Natural killer cell treated with Interleukin-12 subunit alpha and Interleukin-12 subunit beta and Interleukin-15 and Interleukin-18, amount 100 ng/mL, for 72 hours (primary cell): ENCODE data around the gene PFDN1. TPM values are rescaled to one million over a fixed set of nuclear protein-coding genes. Genes with fewer than 3 reads are reported as not detected.

Experiments
- ATAC-seq, 2 donors: fragments of 150-1000 bp; cut with Tn5 transposase in 1 of 2; sonication (Bioruptor Pico), chemical (Tn5 transposase) in 1 of 2; 2 replicates each; pipeline ENCODE4 v1.10.0; 2021
- DNase-seq: peaks from one replicate; pipeline ENCODE4 v3.0.0; 2022; ENCODE audit warnings: low spot score
- H3K27ac Mint-ChIP-seq, 2 donors: 1 replicate in 1 of 2; 2 replicates in 1 of 2; pipeline ENCODE4 v1.8.0; 2022; ENCODE audit warnings: mixed read lengths in 2 of 2, mild to moderate bottlenecking in 1 of 2, moderate library complexity in 1 of 2
- H3K27me3 Mint-ChIP-seq, 2 donors: 1 replicate in 1 of 2; 2 replicates in 1 of 2; pipeline ENCODE4 v1.8.0; 2022; ENCODE audit warnings: mixed read lengths in 2 of 2
- H3K36me3 Mint-ChIP-seq: one replicate; pipeline ENCODE4 v1.8.0; 2022; ENCODE audit warnings: mixed read lengths
- H3K4me1 Mint-ChIP-seq, 2 donors: 1 replicate in 1 of 2; 2 replicates in 1 of 2; pipeline ENCODE4 v1.8.0; 2022; ENCODE audit warnings: low read depth in 2 of 2, mixed read lengths in 2 of 2, mild to moderate bottlenecking in 1 of 2
- H3K4me3 Mint-ChIP-seq: one replicate; pipeline ENCODE4 v1.8.0; 2022; ENCODE audit warnings: mixed read lengths
- H3K9me3 Mint-ChIP-seq: 2 replicates; pipeline ENCODE4 v1.8.0; 2022; ENCODE audit warnings: mixed read lengths
- total RNA-seq, 2 donors: library from RNA; stranded (reverse); gene quantifications; one replicate each; pipeline ENCODE4 v1.2.3, GENCODE V29; 2022

The PFDN1 gene
- total RNA-seq, 2 donors from 2014 or later: 49.8 to 62.2 TPM

DNA sequence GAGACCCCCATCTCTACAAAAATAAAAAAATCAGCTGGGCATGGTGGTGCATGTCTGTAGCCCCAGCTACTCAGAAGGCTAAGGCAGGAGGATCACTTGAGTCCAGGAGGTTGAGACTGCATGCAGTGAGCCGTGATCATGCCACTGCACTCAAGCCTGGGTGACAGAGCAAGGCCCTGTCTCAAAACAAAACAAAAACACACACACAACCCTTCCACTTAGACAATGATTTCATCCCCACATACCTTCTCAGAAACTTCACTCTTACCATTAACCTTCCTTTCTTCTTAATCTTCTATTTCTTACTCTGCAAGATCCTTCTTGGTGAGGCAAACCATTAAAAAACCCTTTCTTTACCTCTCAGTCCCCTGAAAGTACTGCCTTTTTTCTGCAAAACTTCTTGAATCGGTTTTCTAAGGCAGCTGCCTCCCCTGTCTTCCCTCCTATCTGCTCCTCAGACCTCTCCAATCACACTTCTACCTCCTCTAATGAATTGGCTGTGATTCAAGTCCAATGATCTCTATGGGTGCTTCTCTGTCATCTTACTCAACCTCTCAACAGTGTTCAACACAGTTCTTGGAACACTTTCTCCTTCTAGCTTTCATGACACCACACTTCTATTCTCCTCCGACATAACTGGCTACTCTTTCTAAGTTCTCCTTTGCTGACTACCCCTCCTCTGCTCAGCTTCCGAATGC lies 47.3 kb downstream of the PFDN1 start:
- no peak for ATAC-seq
- Mint-ChIP-seq H3K4me3 (no peak overlapping the region), H3K27ac (no peak overlapping the region), H3K27me3 (no peaks in the 10 kb centered on the region), H3K36me3 (peaks cover 13% of the 10 kb centered on the region), H3K4me1 (peaks cover 32 to 40% of the 10 kb centered on the region in 2 donors), H3K9me3 (no peaks in the 10 kb centered on the region)
- DNase-seq: no peak

DNA sequence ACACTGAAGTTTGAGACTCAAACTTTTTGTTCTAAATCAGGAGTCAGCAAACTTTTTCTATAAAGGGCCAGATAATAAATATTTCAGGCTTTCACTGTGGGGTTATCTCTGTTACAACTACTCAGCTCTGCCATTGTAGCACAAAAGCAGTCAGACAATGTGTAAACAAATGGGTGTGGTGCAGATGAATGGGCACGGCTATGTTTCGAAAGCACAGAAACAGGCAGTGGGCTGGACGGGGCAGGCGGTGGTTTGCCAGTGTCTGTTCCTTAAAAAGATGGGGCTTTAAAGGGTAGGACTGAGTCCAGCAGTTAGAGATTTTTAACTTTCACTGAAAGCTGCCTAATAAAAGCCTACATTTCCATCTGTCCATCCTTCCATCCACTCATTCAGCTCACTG lies 48.9 kb downstream of the PFDN1 start:
- DNase-seq: no peak
- Mint-ChIP-seq H3K27ac (no peak overlapping the region), H3K9me3 (no peaks in the 10 kb centered on the region), H3K4me1 (peaks cover 38 to 40% of the 10 kb centered on the region in 2 donors), H3K36me3 (peaks cover 18% of the 10 kb centered on the region), H3K4me3 (no peak overlapping the region), H3K27me3 (no peaks in the 10 kb centered on the region)
- no peak for ATAC-seq

DNA sequence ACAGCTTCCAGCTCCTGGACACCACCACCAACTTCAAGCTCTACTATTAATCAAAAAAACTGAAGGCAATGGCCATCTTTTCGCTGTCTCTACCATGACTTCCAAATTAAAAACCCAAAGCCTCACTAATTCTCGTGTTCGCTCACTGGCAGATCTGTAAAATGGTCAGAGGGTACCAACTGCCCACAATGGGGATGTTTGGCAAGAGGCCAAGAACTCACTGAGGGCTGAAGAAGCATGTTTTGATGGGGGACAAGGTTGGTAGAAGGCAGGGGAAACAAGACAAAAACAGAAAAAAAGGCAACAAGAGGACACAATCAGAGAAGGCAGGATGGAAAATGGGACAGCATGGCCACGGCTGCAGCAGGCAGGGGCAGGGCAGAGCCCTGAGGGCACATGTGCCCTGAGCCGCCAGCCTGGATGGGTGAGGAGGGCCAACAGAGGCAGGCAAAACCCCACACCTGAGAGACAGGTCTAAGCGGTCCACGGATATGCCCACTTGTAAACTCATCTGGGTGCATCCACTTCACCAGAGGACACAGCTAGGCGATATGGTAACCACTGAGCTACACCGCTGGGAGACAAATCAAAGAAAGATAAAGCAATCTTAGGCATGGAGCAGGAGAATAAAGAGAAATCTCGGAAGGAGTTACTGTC lies 50.3 kb downstream of the PFDN1 start:
- no peaks in the 10 kb centered on the region for H3K9me3 Mint-ChIP-seq
- no peak for DNase-seq
- H3K27me3 Mint-ChIP-seq: no peaks in the 10 kb centered on the region
- peaks cover 31 to 34% of the 10 kb centered on the region in 2 donors for H3K4me1 Mint-ChIP-seq
- peaks cover 10% of the 10 kb centered on the region for H3K36me3 Mint-ChIP-seq
- peak overlapping the region; percentile 71 for H3K4me3 Mint-ChIP-seq
- ATAC-seq: no peak
- peak overlapping the region; percentile 88 to 94 for H3K27ac Mint-ChIP-seq

DNA sequence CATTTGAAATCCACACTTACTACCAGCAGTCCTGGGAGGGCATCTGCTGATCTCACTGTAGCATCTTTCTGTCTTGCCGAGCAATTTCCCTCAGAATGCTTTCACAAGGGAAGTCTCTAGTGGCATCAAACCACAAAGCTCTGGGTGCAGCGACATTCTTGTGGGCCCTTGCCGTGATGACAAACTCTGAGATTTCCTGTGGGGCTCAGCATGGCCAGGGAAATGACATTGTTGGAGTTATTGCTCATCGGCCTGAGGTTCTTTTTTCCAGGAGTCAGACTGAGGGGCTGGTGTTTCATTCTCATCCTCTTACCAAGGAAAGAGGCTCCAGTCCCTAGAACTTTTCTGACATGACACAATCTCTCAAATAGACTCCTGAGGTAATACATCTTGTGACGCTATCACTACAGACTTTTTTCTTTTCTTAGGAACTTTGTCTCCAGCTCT lies 51.4 kb downstream of the PFDN1 start:
- Mint-ChIP-seq H3K27ac (peak overlapping the region; percentile 88 to 94), H3K27me3 (no peaks in the 10 kb centered on the region), H3K9me3 (no peaks in the 10 kb centered on the region), H3K4me1 (peaks cover 27 to 34% of the 10 kb centered on the region in 2 donors), H3K36me3 (peaks cover 6% of the 10 kb centered on the region), H3K4me3 (peak overlapping the region; percentile 71)
- DNase-seq (peak; percentile 75), ATAC-seq (peak; percentile 91 to 95)

DNA sequence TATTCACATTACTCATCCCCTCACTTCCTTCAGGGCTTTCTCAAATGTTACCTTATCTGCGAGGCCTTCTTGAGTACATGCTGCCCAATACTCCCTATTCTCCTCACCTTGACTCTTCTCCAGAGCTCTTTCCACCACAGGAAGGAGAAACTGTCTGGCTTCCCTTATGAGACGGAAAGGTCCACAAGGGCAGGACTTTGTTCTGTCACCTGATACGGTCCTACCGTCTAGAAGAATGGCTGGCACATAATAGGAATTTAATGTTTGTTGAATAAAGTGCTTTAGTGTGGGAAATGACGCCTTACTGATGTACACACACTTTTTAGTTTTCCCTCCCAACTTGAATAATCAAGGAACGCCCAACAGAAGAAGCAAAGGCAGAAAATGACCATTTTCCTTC lies 52.5 kb downstream of the PFDN1 start:
- H3K27me3 Mint-ChIP-seq: no peaks in the 10 kb centered on the region
- H3K9me3 Mint-ChIP-seq: no peaks in the 10 kb centered on the region
- DNase-seq: no peak
- peak overlapping the region; percentile 44 for H3K4me3 Mint-ChIP-seq
- peak overlapping the region; percentile 11 to 64 for H3K27ac Mint-ChIP-seq
- peaks cover 6% of the 10 kb centered on the region for H3K36me3 Mint-ChIP-seq
- ATAC-seq: no peak
- H3K4me1 Mint-ChIP-seq: peaks cover 27 to 36% of the 10 kb centered on the region in 2 donors

DNA sequence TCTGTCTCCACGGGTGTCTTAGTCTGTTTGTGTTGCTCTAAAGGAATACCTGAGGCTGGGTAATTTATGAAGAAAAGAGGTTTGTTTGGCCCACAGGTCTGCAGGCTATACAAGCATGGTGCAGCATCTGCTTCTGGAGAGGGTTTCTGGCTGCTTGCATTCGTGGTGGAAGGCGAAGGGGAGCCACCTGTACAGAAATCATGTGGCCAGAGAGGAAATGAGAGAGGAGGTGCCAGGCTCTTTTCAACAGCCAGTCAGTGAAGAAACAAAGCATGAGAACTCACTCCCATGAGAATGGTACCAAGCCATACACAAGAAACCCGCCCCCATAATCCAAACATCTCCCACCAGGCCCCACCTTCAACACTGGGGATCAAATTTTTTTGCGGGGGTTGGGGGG lies 53.4 kb downstream of the PFDN1 start:
- DNase-seq: no peak

DNA sequence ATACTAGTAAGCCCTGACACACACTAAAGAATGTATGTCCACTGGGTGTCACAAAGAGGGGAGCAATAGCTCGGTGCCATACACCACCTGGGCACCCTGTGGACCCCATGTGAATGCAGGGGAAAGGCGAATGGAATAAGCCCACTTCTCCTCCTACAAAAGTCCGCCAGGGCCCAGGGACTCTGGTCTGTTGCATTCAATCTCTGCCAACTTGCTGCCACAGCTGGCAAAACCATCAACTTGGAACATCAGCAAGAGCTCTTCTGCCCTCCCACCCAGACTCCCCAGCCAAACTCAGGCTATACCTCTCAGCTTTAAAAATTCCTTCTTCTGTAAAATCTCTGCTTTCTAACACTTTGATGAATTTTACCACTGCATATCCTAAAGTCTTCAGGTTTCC lies 54.5 kb downstream of the PFDN1 start:
- Mint-ChIP-seq H3K9me3 (no peaks in the 10 kb centered on the region), H3K4me3 (no peak overlapping the region), H3K27me3 (no peaks in the 10 kb centered on the region), H3K36me3 (peaks cover 6% of the 10 kb centered on the region), H3K4me1 (peaks cover 37 to 46% of the 10 kb centered on the region in 2 donors), H3K27ac (no peak overlapping the region)
- DNase-seq (no peak), ATAC-seq (no peak)

More for the DNA sequence above, 53.4 kb downstream of the PFDN1 start:
- H3K4me1 Mint-ChIP-seq: peaks cover 35 to 45% of the 10 kb centered on the region in 2 donors
- H3K27me3 Mint-ChIP-seq: no peaks in the 10 kb centered on the region
- H3K9me3 Mint-ChIP-seq: no peaks in the 10 kb centered on the region
- peaks cover 6% of the 10 kb centered on the region for H3K36me3 Mint-ChIP-seq
- H3K27ac Mint-ChIP-seq: no peak overlapping the region
- H3K4me3 Mint-ChIP-seq: peak overlapping the region; percentile 3
- ATAC-seq: no peak

DNA sequence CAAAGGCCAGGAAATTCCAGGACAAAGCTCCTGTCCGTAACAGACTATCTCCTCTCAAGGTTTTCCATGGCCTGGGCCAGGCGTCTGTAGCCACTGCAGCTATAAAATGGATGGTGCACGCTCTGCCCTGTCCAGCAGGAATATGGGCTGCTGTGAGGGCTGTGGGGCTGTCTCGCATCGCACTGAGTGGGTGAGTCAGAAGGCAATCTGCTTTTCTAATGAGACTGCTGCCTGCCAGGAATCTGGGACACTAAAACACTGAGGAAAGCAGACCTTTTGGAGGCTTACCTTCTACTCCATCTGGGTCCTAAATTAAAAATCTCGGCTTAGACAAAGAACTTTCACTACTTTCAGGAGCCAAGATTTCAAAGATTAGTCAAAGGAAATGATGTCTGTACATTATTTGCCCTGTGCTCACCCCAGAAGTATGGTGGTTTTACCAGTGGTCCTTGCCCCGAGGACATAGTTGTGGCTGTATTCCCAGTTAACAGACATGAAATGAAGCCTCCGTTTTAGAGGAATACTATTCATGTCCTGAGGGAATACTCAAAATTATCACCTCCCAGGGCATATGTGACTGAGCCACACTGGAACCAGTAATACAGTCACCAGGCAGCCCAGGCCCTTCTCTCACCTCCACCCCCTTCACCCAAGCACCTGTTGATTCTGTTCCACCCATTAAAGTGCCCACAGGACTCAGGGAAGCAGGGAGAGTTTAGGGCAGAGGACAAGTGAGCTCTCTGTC lies 56.4 kb downstream of the PFDN1 start:
- Mint-ChIP-seq H3K27me3 (no peaks in the 10 kb centered on the region), H3K4me1 (peaks cover 24 to 33% of the 10 kb centered on the region in 2 donors), H3K4me3 (no peak overlapping the region), H3K27ac (no peak overlapping the region), H3K9me3 (no peaks in the 10 kb centered on the region), H3K36me3 (peaks cover 6% of the 10 kb centered on the region)
- DNase-seq (no peak), ATAC-seq (no peak)

DNA sequence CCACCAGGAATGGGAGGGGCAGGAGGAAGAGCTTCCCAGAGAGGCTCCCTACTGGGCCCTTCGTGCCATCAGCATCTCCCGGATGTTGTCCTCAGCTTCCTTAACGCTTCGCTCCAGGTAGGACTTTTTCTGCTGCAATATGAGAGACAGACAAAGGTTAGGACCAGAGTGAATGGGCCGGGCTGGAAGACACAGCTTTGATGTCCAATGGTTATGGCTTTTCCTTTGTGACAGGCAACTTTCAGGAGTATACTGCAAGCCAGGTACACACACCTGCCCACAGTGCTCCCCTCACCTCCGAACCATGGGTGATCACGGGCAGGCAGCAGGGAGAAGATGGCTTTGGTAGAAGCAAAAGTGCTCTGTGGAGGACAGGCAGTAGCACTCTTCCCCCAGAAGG lies 57.0 kb downstream of the PFDN1 start:
- Mint-ChIP-seq H3K36me3 (peaks cover 6% of the 10 kb centered on the region), H3K27ac (no peak overlapping the region), H3K9me3 (no peaks in the 10 kb centered on the region), H3K27me3 (no peaks in the 10 kb centered on the region), H3K4me1 (peaks cover 21 to 28% of the 10 kb centered on the region in 2 donors), H3K4me3 (no peak overlapping the region)
- ATAC-seq: no peak
- no peak for DNase-seq

DNA sequence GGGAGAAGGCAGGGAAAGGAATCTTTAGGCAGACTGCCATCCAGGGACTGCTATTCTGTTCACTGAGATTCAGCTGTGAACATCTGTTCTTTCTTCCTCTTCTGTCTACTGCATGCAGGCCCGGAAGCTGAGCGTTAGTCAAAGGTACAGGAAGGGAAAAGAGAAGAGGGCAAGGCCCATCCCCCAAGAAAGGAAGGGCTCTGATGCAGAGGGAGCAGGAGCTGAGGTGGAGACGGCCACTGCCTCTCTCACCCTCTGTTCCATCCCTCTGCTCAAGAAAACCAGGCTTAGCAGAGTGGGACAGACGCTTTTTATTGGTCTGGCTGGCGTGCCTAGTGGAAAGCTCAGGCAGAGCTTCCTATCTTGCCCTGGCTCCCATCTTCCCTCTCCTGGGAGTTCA lies 57.6 kb downstream of the PFDN1 start:
- Mint-ChIP-seq H3K9me3 (no peaks in the 10 kb centered on the region), H3K27ac (peak overlapping the region; percentile 54 to 76), H3K4me3 (no peak overlapping the region), H3K4me1 (peaks cover 17 to 24% of the 10 kb centered on the region in 2 donors), H3K36me3 (peaks cover 4% of the 10 kb centered on the region), H3K27me3 (no peaks in the 10 kb centered on the region)
- no peak for DNase-seq
- no peak for ATAC-seq

DNA sequence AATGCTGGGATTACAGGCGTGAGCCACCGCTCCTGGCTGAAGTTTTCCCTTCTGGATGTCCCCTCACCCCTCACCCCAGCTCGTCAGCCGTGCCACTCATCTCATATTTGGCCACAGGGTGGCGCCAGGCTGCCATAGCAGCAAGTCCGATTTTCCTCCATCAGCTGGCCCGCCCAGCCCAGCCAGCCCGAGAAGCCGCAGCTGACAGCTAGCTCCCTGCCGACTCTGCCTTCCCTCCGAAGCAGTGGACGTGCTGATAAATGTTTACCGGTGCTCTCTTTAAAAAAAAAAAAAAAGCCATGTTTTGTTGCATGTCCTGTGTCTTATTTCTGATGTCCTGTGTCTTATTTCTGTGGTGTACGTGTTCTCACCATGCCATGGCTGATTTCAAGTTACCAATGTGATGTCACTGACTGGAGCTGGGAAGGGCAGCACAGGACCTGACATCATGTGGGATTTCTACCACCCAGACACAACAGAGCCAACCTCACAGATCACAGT lies 58.3 kb downstream of the PFDN1 start:
- Mint-ChIP-seq H3K27me3 (no peaks in the 10 kb centered on the region), H3K27ac (peak overlapping the region; percentile 54 to 76), H3K4me3 (no peak overlapping the region), H3K9me3 (no peaks in the 10 kb centered on the region), H3K4me1 (peaks cover 13 to 18% of the 10 kb centered on the region in 2 donors), H3K36me3 (no peaks in the 10 kb centered on the region)
- DNase-seq (peak; percentile 82), ATAC-seq (peak; percentile 72 to 80)

DNA sequence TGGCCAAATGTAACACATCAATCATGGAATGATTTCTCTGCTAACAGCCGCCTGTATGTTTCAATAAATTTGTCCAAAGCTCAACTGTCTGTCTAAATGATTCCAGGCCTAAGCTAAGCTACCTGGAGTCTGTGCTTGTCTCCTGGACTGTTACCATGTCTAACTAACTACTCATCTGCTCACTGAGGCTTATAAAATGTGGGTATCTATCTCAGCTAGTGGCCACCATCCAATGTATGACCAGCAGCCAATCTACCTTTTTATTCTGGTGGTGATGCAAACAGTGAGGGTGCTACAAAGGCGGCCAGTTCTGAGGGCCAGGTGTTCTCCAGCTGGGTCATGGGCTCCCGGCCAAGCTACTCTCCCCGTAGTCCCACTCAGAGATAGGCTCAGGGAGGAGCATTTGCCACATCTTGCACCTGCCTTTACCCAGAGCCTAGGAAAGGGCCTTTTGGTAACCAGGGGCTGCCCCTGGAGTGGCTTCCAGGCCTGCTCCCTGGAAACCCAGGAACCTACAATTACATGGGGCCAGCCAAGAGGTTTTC lies 59.1 kb downstream of the PFDN1 start:
- Mint-ChIP-seq H3K4me3 (no peak overlapping the region), H3K27ac (no peak overlapping the region), H3K27me3 (no peaks in the 10 kb centered on the region), H3K9me3 (no peaks in the 10 kb centered on the region), H3K4me1 (peaks cover 10 to 12% of the 10 kb centered on the region in 2 donors), H3K36me3 (no peaks in the 10 kb centered on the region)
- DNase-seq: no peak
- ATAC-seq: no peak

DNA sequence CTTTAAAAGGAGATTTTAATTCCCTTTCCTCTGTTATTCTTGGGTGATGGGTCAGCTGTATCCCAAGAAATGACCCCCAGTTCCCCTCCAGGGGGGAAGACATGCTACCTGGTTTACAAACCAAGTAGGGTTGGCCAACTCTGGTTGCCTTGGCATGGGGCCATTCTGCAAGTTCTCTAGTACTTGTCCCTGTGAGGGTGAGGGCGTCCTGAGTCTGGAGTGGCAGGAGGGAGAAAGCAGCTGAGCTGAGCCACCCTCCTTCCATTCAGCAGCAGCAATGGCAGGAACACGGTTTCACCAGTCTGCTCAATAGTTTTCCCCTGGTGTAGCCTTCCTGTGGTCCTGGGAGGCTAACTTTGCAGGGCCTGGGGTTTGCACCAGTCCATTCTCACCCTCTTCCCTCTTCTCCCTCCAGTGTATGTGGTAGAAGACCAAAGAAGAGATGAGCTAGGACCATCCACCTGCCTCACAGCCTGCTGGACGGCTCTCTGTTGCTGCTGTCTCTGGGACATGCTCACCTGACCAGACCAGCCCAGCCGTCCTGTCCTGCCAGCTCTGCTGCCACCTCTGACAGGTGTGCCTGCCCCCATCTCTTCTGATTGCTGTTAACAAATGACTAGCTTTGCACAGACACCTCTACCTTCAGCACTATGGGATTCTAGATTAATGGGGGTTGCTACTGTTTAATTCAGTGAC lies 59.9 kb downstream of the PFDN1 start:
- DNase-seq (no peak), ATAC-seq (no peak)
- Mint-ChIP-seq H3K27me3 (no peaks in the 10 kb centered on the region), H3K4me3 (no peak overlapping the region), H3K36me3 (no peaks in the 10 kb centered on the region), H3K27ac (no peak overlapping the region), H3K4me1 (peaks cover 10 to 12% of the 10 kb centered on the region in 2 donors), H3K9me3 (no peaks in the 10 kb centered on the region)
